ENCODE data around the gene VIL1. TPM values are rescaled to one million over a fixed set of nuclear protein-coding genes. Genes with fewer than 3 reads are reported as not detected.

Gene VIL1
- total RNA-seq, 1 experiment from 2014 or later = 4.2 TPM

- Histone ChIP-seq H2BK15ac (ENCODE audit: low read depth, low read length) (no peak overlapping the region), H4K20me1 (ENCODE audit: control insufficient read depth, insufficient read depth, insufficient read length) (no peaks in the 10 kb centered on the region), H3K9me3 (ENCODE audit: control insufficient read depth, low read depth, low read length) (no peaks in the 10 kb centered on the region), H3K4me2 (ENCODE audit: insufficient read depth, insufficient read length, low read length) (no peak overlapping the region), H3K79me2 (ENCODE audit: insufficient read depth, low read length) (no peaks in the 10 kb centered on the region), H4K8ac (replicated peaks; ENCODE audit: insufficient read length, low read depth, low read length) (no peak overlapping the region), H3K27me3 (ENCODE audit: insufficient read depth, low read length) (peaks cover 8% of the 10 kb centered on the region; the same call in 1 of the 2 replicates), H2BK20ac (ENCODE audit: low read depth, low read length, poor library complexity, severe bottlenecking) (no peak overlapping the region), H3K18ac (ENCODE audit: insufficient read length, low read depth, low read length) (no peak overlapping the region), H3K23me2 (ENCODE audit: insufficient read length, low read depth, low read length, poor library complexity, severe bottlenecking) (peaks cover 25% of the 10 kb centered on the region), H4K91ac (ENCODE audit: insufficient read length, low read depth, low read length) (no peak overlapping the region), H3K4ac (ENCODE audit: low read depth, low read length) (no peak overlapping the region), H2AFZ (ENCODE audit: low read length) (no peak overlapping the region), H3K4me1 (ENCODE audit: insufficient read depth, low read length) (peaks cover 4% of the 10 kb centered on the region; the same call in 1 of the 2 replicates), H2BK120ac (ENCODE audit: low read depth, low read length, poor library complexity, severe bottlenecking) (no peak overlapping the region), H3K27ac (ENCODE audit: insufficient read length, low read depth, low read length) (no peak overlapping the region), H3K23ac (ENCODE audit: insufficient read length, low read depth, low read length) (no peak overlapping the region), H3T11ph (ENCODE audit: low read length) (no peak overlapping the region), H3K79me1 (ENCODE audit: insufficient read depth, low read depth, low read length, poor library complexity, severe bottlenecking) (no peaks in the 10 kb centered on the region), H3K14ac (ENCODE audit: insufficient read depth, low read length) (no peak overlapping the region), H2BK5ac (ENCODE audit: insufficient read length, low read length) (no peak overlapping the region), H4K5ac (ENCODE audit: insufficient read length, low read depth, low read length) (no peak overlapping the region), H2AK5ac (ENCODE audit: insufficient read length, low read length) (no peak overlapping the region), H3K56ac (ENCODE audit: insufficient read length, low read depth, low read length) (no peak overlapping the region), H3K9ac (ENCODE audit: extremely low read depth, insufficient read length, low read length) (no peak overlapping the region), H2BK12ac (ENCODE audit: insufficient read length, low read depth, low read length) (no peak overlapping the region)
- Mint-ChIP-seq H3K27me3 (ENCODE audit: low read depth) (peaks cover 12% of the 10 kb centered on the region), H3K4me1 (peaks cover 19 to 29% of the 10 kb centered on the region in 2 experiments), H3K27ac (peak overlapping the region in 1 of 3 experiments; percentile 55; a peak in 1 of 7 replicates), H3K36me3 (ENCODE audit: insufficient read depth in 1 of 3, low read depth in 3 of 3) (peaks cover 4 to 25% (median 22%) of the 10 kb centered on the region in 3 experiments; a peak in 6 of 7 replicates), H3K9me3 (no peaks in the 10 kb centered on the region), H3K4me3 (no peak overlapping the region)
- TF ChIP-seq CTCF (conservative IDR thresholded peaks at IDR 0.05) = no peak
- WGBS (ENCODE audit: extremely low coverage, insufficient read length, low lambda C conversion rate) = no CpG with 5 or more reads among the region's 26 CpGs
- DNase-seq = no peak
Measured at GRCh38 chr2:218402911-218403411, 16.0 kb upstream of the VIL1 start.

Data from H9 (cell line).